DOHH2 (cell line): ENCODE measurements around the gene C22orf23.

Source experiments
- CTCF ChIP-seq: fragments of 200-600 bp; sonication (generic); IDR thresholded peaks from one replicate; pipeline ENCODE4 v1.5.1; 2014; ENCODE audit warnings: antibody characterized with exemption, mild to moderate bottlenecking, low read depth, low read length; ENCODE audit not compliant: poor library complexity, severe bottlenecking
- EZH2phosphoT487 ChIP-seq: fragments of 200-600 bp; sonication (generic); IDR thresholded peaks from 2 replicates; pipeline ENCODE4 v1.6.1; 2017; ENCODE audit warnings: borderline replicate concordance, mild to moderate bottlenecking, antibody characterized with exemption, low read length, moderate library complexity, mixed read lengths

- TF ChIP-seq CTCF (no peak), EZH2phosphoT487 (no peak)
These were observed 43.3 kb upstream of the C22orf23 start for GRCh38 chr22:37996515-37997246.
